ENCODE results near the gene HERPUD2.

DNA sequence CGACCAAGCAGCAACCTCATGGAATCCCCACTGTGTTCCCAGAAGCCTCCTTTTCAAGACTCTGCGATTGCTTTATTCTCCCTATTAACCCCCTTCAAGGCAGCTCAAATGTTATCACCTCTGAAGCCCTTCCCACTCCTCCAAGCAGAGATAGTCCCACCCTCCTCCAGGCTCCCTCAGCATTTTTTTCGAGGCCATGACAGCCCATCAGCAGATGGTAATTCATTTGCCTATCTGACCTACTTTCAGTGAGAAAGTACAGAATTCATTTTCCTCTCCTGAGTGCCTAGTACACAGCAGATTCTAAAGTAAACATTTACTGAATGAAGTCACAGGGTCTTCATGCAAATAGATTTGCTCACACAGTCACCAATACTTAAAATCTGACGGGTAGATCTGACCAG is 47.8 kb downstream of the HERPUD2 start:
- TF ChIP-seq, protein P1, sequence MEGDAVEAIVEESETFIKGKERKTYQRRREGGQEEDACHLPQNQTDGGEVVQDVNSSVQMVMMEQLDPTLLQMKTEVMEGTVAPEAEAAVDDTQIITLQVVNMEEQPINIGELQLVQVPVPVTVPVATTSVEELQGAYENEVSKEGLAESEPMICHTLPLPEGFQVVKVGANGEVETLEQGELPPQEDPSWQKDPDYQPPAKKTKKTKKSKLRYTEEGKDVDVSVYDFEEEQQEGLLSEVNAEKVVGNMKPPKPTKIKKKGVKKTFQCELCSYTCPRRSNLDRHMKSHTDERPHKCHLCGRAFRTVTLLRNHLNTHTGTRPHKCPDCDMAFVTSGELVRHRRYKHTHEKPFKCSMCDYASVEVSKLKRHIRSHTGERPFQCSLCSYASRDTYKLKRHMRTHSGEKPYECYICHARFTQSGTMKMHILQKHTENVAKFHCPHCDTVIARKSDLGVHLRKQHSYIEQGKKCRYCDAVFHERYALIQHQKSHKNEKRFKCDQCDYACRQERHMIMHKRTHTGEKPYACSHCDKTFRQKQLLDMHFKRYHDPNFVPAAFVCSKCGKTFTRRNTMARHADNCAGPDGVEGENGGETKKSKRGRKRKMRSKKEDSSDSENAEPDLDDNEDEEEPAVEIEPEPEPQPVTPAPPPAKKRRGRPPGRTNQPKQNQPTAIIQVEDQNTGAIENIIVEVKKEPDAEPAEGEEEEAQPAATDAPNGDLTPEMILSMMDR (IDR thresholded peaks at IDR 0.05) = no peak
- no peak for TF ChIP-seq EZH2phosphoT487 (IDR thresholded peaks at IDR 0.05)
- no peak for TF ChIP-seq EZH2 (IDR thresholded peaks at IDR 0.05)

Measured in neural progenitor cell (in vitro differentiated cells).